Astrocyte of the spinal cord (primary cell): ENCODE data around the gene SNX9.

ENCODE experiments used
- DNase-seq: peaks from one replicate; pipeline ENCODE4 v3.0.0; 2011; ENCODE audit warnings: low read depth, low spot score
- H3K4me3 ChIP-seq: 2 replicates; pipeline ENCODE4 v1.5.1; 2011; ENCODE audit warnings: low read depth, mild to moderate bottlenecking, low read length, moderate library complexity
- CTCF ChIP-seq: IDR thresholded peaks from 2 replicates; pipeline ENCODE4 v1.5.1; 2012; ENCODE audit warnings: low read depth, mild to moderate bottlenecking, low read length, inconsistent platforms
- in situ Hi-C: cut with HindIII; loops from 2 replicates; pipeline ENCODE4 v1.10.0; 2017; ENCODE audit warnings: low sequenced_read_pairs

Gene SNX9

GRCh38 chr6:157779705-157780604, 43.1 kb upstream of the SNX9 start:
- TF ChIP-seq CTCF = no peak
- no peak overlapping the region for H3K4me3 ChIP-seq
- in situ Hi-C loops = no loop called here
- no peak for DNase-seq

GRCh38 chr6:157785636-157786035, 37.4 kb upstream of the SNX9 start:
- in situ Hi-C loops = no loop called here
- no peak for TF ChIP-seq CTCF
- no peak overlapping the region for H3K4me3 ChIP-seq
- DNase-seq = no peak

GRCh38 chr6:157786221-157786620, 36.8 kb upstream of the SNX9 start:
- no peak overlapping the region for H3K4me3 ChIP-seq
- TF ChIP-seq CTCF = no peak
- in situ Hi-C loops = no loop called here
- no peak for DNase-seq

- no peak for TF ChIP-seq CTCF
- in situ Hi-C loops = no loop called here
- H3K4me3 ChIP-seq = no peak overlapping the region
- DNase-seq = no peak
Observed at GRCh38 chr6:157787080-157787479, 36.0 kb upstream of the SNX9 start.

- in situ Hi-C loops = no loop called here
- TF ChIP-seq CTCF = no peak
- H3K4me3 ChIP-seq = no peak overlapping the region
- no peak for DNase-seq
Observed at GRCh38 chr6:157788180-157788579, 34.9 kb upstream of the SNX9 start.

- in situ Hi-C loops = no loop called here
- H3K4me3 ChIP-seq = no peak overlapping the region
- DNase-seq = no peak
- TF ChIP-seq CTCF = no peak
Observed at GRCh38 chr6:157789297-157789696, 33.7 kb upstream of the SNX9 start.
